ENCODE results near the gene UMPS. TPM values are rescaled to one million over a fixed set of nuclear protein-coding genes. Genes with fewer than 3 reads are reported as not detected.

Gene UMPS
- total RNA-seq, 2 experiments from 2014 or later = 33.4 to 50.1 TPM

DNA sequence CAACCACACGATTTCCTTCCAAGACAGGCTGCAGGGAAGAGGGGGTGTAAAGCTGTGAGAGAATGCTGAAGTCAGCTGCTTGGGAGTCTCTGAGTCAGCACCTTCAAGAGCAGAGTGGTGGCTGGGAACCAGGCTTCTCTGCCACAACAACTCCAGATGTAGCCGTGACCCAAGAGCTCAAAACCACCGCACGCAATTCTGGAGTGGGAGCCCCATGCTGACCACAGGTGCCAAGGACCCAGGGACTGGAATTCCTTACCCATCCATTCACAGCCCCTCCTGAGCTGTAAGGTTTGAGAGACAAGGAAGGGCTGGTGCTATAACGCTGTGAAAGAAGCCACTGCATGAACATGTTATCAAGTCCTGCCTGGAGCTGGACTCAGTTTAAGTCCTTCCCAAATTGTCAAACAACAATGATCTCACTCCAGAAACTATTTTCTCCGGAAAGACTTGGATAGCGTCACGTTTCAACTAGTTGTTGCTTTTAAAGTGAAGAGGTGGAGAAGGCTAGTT, 61.4 kb downstream of the UMPS start:
- ATAC-seq (peak; percentile 27), DNase-seq (no peak)
- Mint-ChIP-seq H3K4me1 (peaks cover 10% of the 10 kb centered on the region), H3K27ac (no peak overlapping the region), H3K4me3 (no peak overlapping the region), H3K9me3 (ENCODE audit: low read depth) (no peaks in the 10 kb centered on the region), H3K27me3 (peaks cover 7% of the 10 kb centered on the region), H3K36me3 (no peaks in the 10 kb centered on the region)
- CTCF ChIA-PET = interaction anchor here (1.0 to 1.7 kb wide), 2 partner anchors 31 to 110 kb away, joined by 3 to 5 read pairs; no protein-coding TSS in a partner anchor

DNA sequence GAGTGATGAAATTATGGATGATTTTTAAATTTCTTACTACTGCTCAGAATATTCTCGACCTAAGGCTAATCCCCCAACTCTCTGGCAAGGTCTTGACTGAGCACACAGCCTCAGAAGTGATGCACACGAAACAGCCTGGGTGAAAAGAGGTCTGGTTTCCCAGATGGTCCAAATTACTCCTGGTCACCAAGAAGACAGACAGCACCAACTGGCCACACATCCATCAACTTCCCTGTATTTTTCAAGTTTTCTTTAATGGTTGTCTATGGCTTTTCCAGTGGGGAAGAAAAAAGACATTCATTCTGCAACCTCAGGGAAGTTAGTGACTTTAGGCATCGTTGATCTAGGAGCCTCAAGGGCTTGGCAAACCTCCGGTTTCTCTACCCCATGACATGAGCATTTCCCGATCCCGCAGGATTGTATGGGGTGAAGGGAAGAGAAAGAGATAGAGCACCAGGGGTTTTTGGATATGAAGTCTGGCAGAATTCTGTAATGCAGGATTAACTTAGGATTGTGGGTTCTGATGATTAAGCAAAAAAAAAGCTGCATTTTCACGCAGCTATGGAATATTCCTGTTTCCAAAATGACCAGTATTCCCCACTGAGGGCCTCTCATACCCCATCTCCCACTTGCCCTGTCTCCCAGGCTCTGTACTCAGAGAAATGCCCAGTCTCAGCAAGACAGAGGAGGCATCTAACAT, 62.2 kb downstream of the UMPS start:
- ATAC-seq = no peak
- Mint-ChIP-seq H3K36me3 (no peaks in the 10 kb centered on the region), H3K27ac (no peak overlapping the region), H3K27me3 (peaks cover 11% of the 10 kb centered on the region), H3K9me3 (ENCODE audit: low read depth) (no peaks in the 10 kb centered on the region), H3K4me1 (peaks cover 10% of the 10 kb centered on the region), H3K4me3 (no peak overlapping the region)
- DNase-seq = no peak
- CTCF ChIA-PET = interaction anchor here (1.7 kb wide), 1 partner anchor 31 kb away, joined by 5 read pairs; no protein-coding TSS in a partner anchor

DNA sequence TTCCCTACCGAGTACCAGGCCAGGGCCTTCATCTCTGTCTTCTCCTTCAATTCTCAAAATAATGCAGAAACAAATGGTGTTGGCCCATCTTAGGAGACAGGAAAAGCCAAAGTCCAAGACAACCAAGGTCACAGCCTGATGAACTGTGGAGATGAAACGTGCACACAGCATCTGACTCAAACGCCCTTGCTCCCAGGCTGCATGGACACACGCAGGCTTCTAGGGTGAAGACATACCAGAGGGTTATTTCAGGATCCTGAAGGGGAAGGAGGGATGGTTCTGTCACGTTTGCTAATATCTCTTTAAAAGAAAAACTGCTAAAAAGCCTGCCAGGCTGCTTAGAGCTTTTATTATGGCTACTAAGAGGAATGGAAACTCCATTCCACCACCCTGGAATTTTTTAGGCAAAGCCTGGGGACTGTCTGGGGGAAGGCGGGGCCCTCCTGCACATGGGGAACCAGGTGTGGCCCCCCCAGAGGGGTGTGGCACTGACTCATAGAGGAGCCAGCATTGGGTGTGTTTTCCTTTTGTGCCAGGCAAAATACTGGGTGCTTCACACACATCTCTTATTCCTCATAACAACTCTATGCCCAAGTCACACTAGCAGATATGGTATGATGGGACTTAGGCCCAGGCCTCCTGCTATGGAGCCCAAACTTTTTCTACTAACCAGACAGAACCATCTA, 62.9 kb downstream of the UMPS start:
- Mint-ChIP-seq H3K4me1 (peaks cover 10% of the 10 kb centered on the region), H3K9me3 (ENCODE audit: low read depth) (no peaks in the 10 kb centered on the region), H3K27ac (no peak overlapping the region), H3K36me3 (no peaks in the 10 kb centered on the region), H3K27me3 (peaks cover 11% of the 10 kb centered on the region), H3K4me3 (no peak overlapping the region)
- CTCF ChIA-PET = no interaction called here
- no peak for ATAC-seq
- no peak for DNase-seq

DNA sequence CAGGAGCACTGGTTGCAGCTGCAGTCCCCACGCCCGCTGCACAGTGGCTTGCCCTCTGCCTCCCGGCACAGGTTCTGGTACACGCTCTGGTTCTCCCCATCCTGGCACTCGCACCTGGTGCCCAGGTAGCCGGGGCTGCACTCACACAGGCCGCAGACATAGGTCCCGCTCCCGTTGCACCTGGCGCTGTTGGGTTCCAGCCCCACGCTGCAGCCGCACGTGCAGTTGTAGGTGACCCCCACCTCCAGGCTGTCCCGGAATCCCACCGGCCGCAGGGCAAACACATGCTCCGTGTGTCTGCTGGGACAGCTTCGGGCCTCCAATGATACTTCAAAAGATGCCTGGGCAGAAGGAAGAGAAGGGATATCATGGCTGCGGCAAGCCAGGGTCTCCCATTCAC, 66.2 kb downstream of the UMPS start:
- CTCF ChIA-PET = no interaction called here
- ATAC-seq = no peak
- Mint-ChIP-seq H3K4me1 (peaks cover 5% of the 10 kb centered on the region), H3K9me3 (ENCODE audit: low read depth) (no peaks in the 10 kb centered on the region), H3K4me3 (no peak overlapping the region), H3K27ac (no peak overlapping the region), H3K27me3 (peaks cover 11% of the 10 kb centered on the region), H3K36me3 (no peaks in the 10 kb centered on the region)
- DNase-seq = no peak

DNA sequence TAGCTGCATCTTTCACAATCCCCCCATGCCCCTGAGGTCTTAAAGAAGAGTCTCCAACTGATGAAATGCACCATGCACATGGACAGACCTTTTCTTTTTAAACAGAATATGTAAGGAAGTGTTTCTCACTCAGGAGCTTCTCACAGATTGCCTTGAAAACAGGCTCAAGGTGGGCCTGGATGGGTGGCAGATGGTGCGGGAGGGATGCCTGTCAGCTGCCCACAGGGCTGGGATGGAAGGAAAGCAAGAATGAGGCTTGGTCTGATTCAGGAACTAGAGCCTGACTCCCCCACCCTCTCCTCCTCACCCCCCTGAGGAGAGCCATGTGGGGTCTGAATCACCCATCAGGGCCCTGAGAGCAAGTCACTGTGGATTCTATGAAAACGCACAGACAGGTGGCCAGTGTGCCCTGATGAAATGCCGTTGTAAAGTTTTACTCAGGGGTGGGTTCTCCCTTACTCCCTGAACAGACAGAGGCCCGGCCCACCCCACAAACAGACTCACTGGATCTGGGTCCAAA, 67.2 kb downstream of the UMPS start:
- no peak for ATAC-seq
- CTCF ChIA-PET = no interaction called here
- H3K36me3 Mint-ChIP-seq = no peaks in the 10 kb centered on the region

More for the DNA sequence above, 67.2 kb downstream of the UMPS start:
- DNase-seq = no peak
- Mint-ChIP-seq H3K4me1 (no peaks in the 10 kb centered on the region), H3K9me3 (ENCODE audit: low read depth) (no peaks in the 10 kb centered on the region), H3K27ac (no peak overlapping the region), H3K27me3 (peaks cover 10% of the 10 kb centered on the region), H3K4me3 (no peak overlapping the region)

Small RNAs within 50 kb of the gene (microRNA-seq; reads per million reads assigned to microRNA genes)
- gene MIR544B = 4.7 reads per million, percentile 11 among the genes with 10 or more reads in this experiment

Other genes with a start within 250 kb of the UMPS start
- gene ITGB5, start 156.9 kb downstream of the UMPS start, total RNA-seq = 1 to 10 TPM in 1 of 2 experiments, under 1 TPM in 1; 0.18 to 1.2 TPM
- not detected for gene MUC13, start 204.3 kb downstream of the UMPS start, total RNA-seq

All from activated CD8-positive, alpha-beta memory T cell treated with anti-CD3 and anti-CD28 coated beads, Interleukin-2, amount 10 ng/mL, durations not matched to agents 7 days and 5 days (primary cell).